ENCODE measurements around the gene SLC66A1.

SLC66A1 gene

DNA sequence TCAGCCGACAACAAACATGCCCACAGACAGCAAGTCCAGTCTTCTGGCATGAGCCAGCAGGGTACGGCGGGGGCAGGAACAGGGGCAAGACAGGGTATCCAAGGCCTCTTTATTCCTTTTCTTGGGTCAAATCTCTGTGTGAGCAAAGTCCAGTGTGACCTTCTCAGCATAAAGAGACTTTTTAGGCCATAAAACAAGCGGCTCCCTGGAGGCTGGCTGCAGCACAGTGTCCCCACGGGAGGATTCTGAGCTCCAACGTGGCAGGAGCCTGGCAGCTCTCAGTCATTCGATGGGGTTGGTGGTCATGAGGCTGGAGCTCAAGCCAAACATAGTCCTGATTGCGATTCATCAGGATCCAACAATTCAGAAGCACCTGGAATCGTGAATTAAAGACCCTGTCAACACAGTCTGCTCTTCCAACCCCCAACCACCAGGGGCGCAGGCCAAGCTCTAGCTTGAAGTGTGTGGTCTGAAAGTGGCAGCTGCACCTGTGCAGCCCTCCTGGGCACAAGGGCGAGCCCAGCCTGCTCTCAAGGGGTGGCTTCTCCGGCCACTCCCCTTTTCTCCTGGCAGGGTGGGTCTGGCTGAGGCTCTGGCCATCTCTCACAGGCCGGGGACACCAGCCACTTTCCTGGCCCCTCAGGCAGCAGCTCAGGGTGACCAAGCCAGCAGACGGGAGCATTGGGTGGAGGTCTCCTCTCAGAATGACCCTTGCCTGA, 62.1 kb downstream of the SLC66A1 start:
- H3K4me1 ChIP-seq (ENCODE audit: insufficient read depth, low read length): no peaks in the 10 kb centered on the region
- H3K9me3 ChIP-seq (ENCODE audit: control insufficient read depth, insufficient read depth, low read length): no peaks in the 10 kb centered on the region
- H3K9ac ChIP-seq (ENCODE audit: low read depth, low read length): no peak overlapping the region
- H3K36me3 ChIP-seq (ENCODE audit: insufficient read depth, low read length): peaks cover 29% of the 10 kb centered on the region

- H3K9me3 ChIP-seq (ENCODE audit: control insufficient read depth, insufficient read depth, low read length): no peaks in the 10 kb centered on the region
- peaks cover 30% of the 10 kb centered on the region for H3K36me3 ChIP-seq (ENCODE audit: insufficient read depth, low read length)
- no peaks in the 10 kb centered on the region for H3K4me1 ChIP-seq (ENCODE audit: insufficient read depth, low read length)
- no peak overlapping the region for H3K9ac ChIP-seq (ENCODE audit: low read depth, low read length)
Observed at GRCh38 chr1:19374926-19375325, 62.8 kb downstream of the SLC66A1 start.

DNA sequence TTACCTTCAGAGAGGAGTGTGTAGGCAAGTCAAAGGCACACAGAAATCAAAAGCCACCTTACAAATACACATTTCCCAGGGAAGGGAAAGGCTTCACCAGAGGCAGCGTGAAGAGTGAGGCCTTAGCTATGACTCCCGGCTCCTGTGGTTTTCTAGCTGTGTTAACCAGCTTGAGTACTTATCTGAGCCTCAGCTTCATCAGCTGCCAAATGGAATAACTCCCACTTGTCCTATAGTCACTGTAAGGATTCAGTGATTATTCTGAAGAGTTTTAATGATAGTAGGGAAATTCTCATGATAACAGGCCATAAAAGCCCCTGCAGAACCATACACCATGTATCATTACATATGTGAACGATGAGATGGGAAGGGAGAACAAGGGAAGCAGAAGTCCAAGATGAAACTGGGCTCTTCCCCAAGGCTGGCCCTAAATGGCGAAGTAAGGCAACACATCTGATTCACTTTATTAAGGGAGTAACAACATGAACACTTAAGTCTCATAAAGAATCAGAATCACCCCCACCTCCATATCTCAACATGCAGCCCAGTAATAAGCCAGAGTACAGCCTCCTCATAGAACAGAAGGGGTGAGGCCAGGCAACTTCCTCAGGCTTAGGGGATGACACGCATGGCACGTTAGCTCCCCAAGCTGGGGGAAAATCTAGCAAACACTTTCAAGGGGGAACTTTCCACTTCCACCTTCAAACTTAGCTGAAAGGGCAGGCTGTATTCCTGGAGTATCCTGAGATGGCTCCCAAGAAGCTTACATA, 63.7 kb downstream of the SLC66A1 start:
- Histone ChIP-seq H3K9ac (ENCODE audit: low read depth, low read length) (no peak overlapping the region), H3K9me3 (ENCODE audit: control insufficient read depth, insufficient read depth, low read length) (no peaks in the 10 kb centered on the region), H3K4me1 (ENCODE audit: insufficient read depth, low read length) (no peaks in the 10 kb centered on the region), H3K36me3 (ENCODE audit: insufficient read depth, low read length) (peaks cover 34% of the 10 kb centered on the region)

- Histone ChIP-seq H3K9me3 (ENCODE audit: control insufficient read depth, insufficient read depth, low read length) (no peaks in the 10 kb centered on the region), H3K4me1 (ENCODE audit: insufficient read depth, low read length) (no peaks in the 10 kb centered on the region), H3K9ac (ENCODE audit: low read depth, low read length) (no peak overlapping the region), H3K36me3 (ENCODE audit: insufficient read depth, low read length) (peaks cover 34% of the 10 kb centered on the region)
Observed at GRCh38 chr1:19376428-19377372, 64.6 kb downstream of the SLC66A1 start.

DNA sequence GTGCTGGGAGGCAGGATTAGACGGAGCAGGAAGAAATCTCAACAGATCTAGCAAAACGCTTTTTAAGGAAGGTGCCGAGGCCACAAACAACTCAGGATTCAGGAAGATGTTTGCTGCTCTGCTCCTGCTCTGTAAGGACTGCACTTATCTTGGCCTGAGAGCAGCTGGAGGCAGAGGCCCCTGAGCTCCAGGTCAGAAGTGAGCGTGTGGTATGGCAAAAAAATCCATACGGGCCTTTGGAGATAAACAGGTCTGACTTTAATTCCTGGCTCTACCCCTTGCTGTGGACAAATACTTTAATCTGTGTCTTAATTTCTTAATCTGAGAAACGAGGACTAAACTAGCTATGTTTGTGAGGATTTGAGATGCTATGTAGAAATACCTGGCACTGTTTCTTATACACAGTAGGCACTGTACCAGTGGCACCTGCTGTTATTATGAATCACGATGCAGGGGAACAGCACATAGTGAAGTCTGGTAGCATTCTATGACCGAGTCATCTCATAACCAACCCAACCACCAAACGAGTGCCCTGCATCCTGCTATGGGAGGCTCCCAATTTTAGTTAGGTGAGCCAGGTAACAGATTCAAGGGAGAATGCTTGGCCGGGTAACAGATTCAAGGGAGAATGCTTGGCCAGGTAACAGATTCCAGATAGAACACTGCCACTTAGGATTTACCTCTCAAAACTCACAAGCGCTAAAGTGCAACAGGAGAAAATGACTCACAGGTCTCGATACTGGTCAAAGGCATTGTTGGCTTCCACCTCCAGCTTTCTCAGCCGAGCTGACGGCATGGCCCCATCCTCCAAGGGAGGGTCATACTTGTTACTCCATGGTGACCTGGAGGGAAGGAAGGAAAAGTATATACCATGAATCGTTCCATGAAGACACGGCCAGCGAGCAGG, 65.9 kb downstream of the SLC66A1 start:
- H3K4me1 ChIP-seq (ENCODE audit: insufficient read depth, low read length): no peaks in the 10 kb centered on the region
- H3K9me3 ChIP-seq (ENCODE audit: control insufficient read depth, insufficient read depth, low read length): no peaks in the 10 kb centered on the region
- peaks cover 34% of the 10 kb centered on the region for H3K36me3 ChIP-seq (ENCODE audit: insufficient read depth, low read length)
- H3K9ac ChIP-seq (ENCODE audit: low read depth, low read length): no peak overlapping the region
